H54 (cell line): ENCODE data around the gene FYCO1.

Experiments used
- DNase-seq: peaks from one replicate; pipeline ENCODE4 v3.0.0; 2011; ENCODE audit warnings: low spot score, mixed read lengths; ENCODE audit not compliant: insufficient read length
- FAIRE-seq: peaks from 3 replicates; lab custom pipeline; 2011; peaks lifted over from hg19 to GRCh38; lab: Jason Lieb, UNC
- POLR2A ChIP-seq: IDR thresholded peaks from 2 replicates; pipeline ENCODE4 v1.6.1; 2011; ENCODE audit warnings: low read depth, mild to moderate bottlenecking, low read length

Gene FYCO1

DNA sequence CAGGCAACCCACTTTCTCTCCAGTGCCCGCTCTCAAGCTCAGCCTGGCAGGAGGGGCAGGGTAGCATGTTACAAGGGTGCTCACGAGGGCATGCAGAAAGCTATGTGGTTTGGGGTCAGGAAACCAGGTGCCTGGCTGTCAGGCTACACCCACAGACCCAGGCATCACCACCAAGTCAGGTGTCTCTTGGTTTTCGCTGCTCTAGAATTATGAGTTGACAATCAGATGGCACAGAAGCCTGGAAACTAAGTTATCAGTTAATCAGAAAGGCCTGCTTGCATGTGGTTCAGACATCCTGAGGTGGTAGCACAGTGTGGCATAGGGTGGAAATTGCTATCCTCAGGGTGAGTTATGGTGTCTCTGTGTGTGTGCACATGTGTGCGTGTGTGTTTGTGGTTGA lies 125.5 kb downstream of the FYCO1 start:
- FAIRE-seq, result no peak
- DNase-seq, result no peak
- TF ChIP-seq POLR2A, result no peak

DNA sequence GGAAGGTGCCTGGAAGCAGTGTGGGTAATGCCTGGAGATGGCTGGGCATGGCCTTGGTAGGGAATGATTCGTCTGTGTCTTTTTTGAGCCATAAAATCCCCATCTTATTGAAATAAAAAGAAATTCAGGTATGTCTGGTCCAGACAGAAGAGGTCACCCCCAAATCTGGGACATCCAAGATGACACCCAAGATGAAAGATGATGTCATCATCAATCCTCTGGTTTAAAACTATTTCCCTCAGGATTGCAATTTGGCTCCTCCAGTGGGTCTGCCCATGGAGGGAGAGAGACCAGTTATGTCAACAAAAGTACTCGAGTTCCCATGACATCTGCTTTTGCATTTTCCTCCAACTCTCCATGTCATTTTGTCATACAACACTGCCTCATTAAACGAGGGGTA lies 126.0 kb downstream of the FYCO1 start:
- DNase-seq (no peak), FAIRE-seq (no peak)
- TF ChIP-seq POLR2A, result no peak

- FAIRE-seq, result no peak
- DNase-seq, result no peak
- TF ChIP-seq POLR2A, result no peak
Measured at GRCh38 chr3:45868650-45869049, 127.0 kb downstream of the FYCO1 start.

GRCh38 chr3:45868213-45868612 lies 127.4 kb downstream of the FYCO1 start:
- DNase-seq, result no peak
- TF ChIP-seq POLR2A, result no peak
- FAIRE-seq, result no peak
